HG03039 (cell line): ENCODE measurements around the gene MAGEF1.

Source experiments
- ATAC-seq: cut with Tn5 transposase; IDR thresholded peaks from one replicate; pipeline ENCODE4 v1.9.1; 2021; ENCODE audit warnings: mild to moderate bottlenecking, moderate library complexity; ENCODE audit not compliant: unreplicated experiment

MAGEF1 gene

GRCh38 chr3:184674626-184675025 lies 37.2 kb downstream of the MAGEF1 start:
- no peak for ATAC-seq

DNA sequence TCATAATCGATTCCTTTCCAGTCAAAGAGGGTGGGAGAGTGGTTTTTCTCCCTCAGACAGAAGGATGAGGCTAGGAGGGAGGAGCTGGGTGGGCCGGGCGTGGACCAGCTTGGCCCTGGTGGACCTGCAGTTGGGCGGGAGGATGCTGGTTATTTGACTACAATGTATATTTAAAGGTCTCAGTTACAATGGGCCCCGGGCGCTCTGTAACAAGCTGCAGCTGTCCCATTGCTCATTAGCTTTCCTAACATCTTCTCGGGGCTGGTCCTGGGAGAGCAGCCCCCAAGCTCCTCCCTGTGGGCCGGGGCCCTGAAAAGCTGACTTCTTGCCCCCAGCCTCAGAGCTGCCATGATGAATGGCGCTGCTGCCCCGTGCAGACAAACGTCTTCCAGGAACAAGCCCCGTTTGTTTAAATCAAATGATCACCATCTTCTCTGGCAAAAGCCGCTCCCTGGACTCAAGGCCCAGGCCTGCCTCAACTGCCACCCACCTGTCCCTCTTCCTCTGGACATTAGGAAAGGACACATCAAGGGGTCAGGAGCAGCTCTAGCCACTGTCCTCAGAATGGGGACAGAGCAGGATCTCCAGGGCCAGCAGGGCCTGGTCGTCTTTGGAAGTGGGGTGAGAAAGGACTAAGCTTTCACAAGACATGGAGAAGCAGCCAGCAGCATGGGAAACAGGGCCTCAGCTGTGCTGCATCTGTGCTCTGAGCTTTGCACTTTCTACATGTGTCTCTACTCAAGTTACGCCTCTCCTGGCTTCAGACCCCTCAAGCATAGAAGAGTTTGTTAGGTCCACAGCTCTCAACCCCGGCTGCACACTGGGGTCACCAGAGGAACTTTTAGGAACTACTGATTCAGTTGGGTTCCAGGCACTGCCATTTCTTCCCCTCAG lies 38.6 kb downstream of the MAGEF1 start:
- ATAC-seq, result no peak

DNA sequence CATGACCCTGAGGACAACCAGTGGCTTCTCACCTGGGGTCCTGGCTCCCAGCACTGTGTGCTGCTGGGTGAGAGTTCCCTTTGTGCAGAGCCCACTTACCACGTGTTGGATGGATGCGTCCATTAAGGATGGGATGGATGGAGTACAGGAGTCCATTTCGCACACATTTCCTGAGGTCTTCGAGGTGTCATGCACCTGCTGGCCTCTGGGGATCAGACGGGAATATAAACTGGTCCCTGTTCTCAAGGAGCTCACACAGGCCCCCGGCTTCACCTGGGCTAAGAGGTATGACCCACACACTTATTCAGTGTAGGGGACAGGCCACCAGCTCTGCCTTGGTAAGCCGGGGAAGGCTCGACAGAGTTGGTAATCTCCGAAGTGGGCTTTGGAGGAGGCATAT lies 39.5 kb downstream of the MAGEF1 start:
- ATAC-seq, result no peak

DNA sequence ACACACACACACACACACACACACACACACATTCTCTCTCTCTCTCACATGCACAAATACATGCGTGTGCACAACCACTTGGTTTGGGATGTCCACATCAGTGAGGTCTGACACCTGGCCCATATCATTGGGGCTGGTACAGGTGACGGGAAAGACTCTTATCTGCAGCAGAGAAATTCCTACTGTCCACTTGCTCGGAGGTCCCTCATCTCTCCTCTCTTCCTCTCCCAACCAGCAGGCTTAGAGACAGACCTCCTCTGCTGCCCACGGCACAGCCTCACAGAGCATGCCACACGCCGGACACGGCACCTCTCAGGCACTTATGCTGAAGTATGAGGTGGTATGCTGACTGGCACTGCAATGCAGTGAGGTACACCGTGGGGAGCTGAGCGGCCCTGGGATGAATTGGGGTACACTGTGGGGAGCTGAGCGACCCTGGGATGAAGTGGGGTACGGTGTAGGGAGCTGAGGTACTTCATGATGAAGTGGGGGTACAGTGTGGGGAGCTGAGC lies 41.7 kb downstream of the MAGEF1 start:
- no peak for ATAC-seq

GRCh38 chr3:184669578-184669977 lies 42.3 kb downstream of the MAGEF1 start:
- no peak for ATAC-seq

- ATAC-seq, result no peak
These were observed 45.4 kb downstream of the MAGEF1 start for GRCh38 chr3:184666442-184666841.

DNA sequence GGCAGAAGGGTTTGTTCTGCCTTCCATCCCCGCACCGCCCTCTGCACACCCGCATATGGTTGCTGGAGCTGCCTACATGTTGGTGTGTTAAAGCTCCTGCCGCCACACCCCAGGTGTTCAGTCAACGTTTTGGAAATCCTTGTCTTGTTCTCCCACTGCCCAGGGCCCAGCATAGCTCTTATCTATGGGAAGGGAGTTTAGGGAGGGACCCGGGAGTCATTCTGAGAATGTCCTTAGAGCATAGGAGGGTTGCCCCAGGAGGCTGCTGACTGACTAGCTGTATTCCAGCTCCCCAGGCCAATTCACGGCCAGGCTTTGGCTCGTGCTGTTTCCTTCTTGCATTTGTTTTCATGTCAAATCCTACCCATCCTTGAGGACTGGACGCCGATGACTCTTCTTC lies 46.8 kb downstream of the MAGEF1 start:
- ATAC-seq, result no peak

DNA sequence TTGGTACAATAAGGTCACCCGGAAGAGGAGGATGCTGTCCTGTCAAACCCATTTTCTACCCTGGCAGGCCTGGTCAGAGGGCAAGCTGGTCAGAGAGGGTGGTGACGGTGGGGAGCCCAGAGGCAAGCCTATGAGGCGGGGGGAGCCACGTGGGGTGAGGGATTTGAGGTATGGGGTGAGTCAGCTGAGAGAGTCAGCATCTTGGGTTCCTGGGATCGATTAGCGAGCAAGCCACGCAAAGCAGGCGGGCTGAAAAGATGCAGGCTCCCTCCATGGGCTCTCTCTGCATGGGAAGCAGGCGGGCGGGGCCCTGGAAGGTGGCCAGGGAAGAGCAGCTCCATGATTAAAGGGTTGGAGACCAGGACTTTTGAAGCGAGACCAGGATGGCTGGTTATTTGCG lies 48.1 kb downstream of the MAGEF1 start:
- no peak for ATAC-seq

DNA sequence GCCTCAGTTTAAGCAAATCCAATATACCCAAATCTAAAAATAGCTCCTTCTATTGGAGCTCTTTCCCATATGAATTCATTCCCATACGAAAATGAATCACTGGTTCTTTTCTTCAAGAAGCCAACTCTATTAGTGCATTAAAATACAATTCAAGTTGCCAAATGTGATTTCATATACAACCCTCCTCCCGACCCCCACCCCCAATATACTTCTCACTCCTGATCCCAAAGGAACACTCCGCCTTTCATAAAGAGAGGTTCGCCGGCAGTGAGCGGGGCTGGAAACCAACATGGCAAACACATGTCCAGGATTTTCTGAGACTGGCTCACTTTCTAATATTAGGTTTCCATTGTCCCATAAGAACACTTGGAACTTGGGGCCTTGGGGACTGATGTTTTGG lies 48.5 kb downstream of the MAGEF1 start:
- no peak for ATAC-seq

DNA sequence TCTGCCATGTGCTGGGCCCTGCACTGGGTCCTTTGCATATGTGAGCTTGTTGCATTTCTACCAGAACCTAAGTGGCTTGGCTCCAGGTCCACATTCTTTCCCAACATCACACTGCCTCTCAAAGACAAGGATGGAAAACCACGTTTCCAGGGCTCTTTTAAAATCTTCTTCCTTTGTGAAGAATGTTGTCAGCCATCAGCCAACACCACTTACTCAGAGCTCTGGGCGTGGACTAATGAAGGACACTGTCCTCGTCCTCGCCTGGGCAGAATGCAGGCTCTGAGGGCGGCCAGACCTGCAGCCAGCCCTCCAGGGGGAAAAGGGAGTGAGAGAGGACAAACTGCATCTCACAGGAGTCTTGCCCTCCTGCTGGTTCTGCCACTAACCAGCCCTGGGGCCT lies 49.7 kb downstream of the MAGEF1 start:
- ATAC-seq, result no peak

DNA sequence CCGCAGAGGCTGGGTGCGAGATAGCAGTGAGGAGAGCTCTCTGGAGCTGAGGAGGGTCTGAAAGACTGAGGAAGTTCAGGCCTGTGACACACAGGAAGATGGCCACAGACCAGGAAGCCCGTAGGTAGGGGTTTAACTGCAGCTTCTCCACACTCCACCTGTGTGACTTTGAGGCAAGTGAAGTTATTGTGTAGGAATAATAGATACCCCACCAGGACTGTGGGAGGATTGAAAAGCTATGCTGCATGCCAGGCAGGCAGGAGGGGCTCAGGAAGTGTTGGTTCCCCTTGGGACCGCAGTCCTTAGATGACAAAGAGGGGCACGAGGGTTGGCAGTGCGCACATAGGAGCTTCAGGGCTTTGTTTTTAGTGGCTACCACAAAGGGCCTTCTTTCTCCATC lies 50.9 kb downstream of the MAGEF1 start:
- ATAC-seq, result no peak
